Uterus (tissue), 2 donors: ENCODE results near the gene UGT1A1.

Experiments used
- CTCF ChIP-seq, 4 experiments: fragments of 200-600 bp in 2 of 4; fragments of 450-650 bp in 2 of 4; sonication (generic) in 2 of 4; IDR thresholded peaks; one replicate each; pipeline ENCODE4 v1.5.1; 2016 to 2019; ENCODE audit warnings: antibody characterized with exemption in 4 of 4, mild to moderate bottlenecking in 2 of 4, moderate library complexity in 1 of 4
- POLR2A ChIP-seq, 2 donors: fragments of 450-650 bp; IDR thresholded peaks; one replicate each; pipeline ENCODE4 v1.6.1; 2016; ENCODE audit warnings: antibody characterized with exemption in 2 of 2, mild to moderate bottlenecking in 1 of 2, moderate library complexity in 1 of 2

GRCh38 chr2:233793465-233794127 is 33.5 kb downstream of the UGT1A1 start:
- TF ChIP-seq CTCF (IDR thresholded peaks at IDR 0.05) (no peak), POLR2A (IDR thresholded peaks at IDR 0.05) (no peak)
